Activated CD4-positive, alpha-beta T cell treated with anti-CD3 and anti-CD28 coated beads, Interleukin-2, amount 50 U/mL, for 1 hour (primary cell): ENCODE data around the gene NIPBL.
"Not testable (repeated sequence)": the region's sequence is repeated elsewhere in the genome, so short reads cannot be mapped to it uniquely, and the experiment has no call there.

Source experiments
- DNase-seq: peaks from one replicate; pipeline ENCODE4 v3.0.0-alpha.2; 2020

NIPBL gene, protein sequence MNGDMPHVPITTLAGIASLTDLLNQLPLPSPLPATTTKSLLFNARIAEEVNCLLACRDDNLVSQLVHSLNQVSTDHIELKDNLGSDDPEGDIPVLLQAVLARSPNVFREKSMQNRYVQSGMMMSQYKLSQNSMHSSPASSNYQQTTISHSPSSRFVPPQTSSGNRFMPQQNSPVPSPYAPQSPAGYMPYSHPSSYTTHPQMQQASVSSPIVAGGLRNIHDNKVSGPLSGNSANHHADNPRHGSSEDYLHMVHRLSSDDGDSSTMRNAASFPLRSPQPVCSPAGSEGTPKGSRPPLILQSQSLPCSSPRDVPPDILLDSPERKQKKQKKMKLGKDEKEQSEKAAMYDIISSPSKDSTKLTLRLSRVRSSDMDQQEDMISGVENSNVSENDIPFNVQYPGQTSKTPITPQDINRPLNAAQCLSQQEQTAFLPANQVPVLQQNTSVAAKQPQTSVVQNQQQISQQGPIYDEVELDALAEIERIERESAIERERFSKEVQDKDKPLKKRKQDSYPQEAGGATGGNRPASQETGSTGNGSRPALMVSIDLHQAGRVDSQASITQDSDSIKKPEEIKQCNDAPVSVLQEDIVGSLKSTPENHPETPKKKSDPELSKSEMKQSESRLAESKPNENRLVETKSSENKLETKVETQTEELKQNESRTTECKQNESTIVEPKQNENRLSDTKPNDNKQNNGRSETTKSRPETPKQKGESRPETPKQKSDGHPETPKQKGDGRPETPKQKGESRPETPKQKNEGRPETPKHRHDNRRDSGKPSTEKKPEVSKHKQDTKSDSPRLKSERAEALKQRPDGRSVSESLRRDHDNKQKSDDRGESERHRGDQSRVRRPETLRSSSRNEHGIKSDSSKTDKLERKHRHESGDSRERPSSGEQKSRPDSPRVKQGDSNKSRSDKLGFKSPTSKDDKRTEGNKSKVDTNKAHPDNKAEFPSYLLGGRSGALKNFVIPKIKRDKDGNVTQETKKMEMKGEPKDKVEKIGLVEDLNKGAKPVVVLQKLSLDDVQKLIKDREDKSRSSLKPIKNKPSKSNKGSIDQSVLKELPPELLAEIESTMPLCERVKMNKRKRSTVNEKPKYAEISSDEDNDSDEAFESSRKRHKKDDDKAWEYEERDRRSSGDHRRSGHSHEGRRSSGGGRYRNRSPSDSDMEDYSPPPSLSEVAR (N-terminal part only)

DNA sequence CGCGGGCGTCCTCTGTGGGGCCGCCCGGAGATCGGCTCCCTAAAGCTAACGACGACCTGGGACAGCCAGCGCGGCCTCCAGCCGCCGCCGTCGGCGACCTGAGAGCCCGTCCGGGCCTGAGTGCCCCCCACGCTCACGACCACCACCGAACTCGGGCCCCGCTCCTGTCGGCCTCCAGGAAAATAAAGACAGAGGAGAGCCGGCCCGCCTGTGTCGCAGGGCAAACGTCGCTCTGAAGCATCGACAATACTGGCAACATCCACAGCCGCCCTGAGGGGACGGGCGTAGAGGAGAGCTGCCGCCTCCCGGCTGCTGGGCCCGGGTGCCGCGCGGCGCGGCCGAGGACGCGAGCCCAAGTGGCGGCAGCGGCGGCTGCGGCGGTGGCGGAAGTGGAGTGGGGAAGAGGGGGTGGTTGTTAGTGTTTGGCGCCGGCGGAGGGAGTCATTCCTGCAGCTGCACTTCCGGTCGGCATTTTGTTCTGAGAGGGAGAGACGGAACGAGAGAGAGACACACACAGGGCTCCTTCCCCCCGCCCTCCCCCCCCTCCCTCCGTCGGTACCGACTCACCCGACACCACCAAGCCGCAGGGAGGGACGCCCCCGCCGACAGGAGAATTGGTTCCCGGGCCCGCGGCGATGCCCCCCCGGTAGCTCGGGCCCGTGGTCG is at the start of gene NIPBL:
Gene NIPBL, plus strand, starts transcription at position 471 of the 666 bp plus-strand sequence. CDS start 76,928 bp downstream, outside the sequence.
- DNase-seq: peak; percentile 86

DNA sequence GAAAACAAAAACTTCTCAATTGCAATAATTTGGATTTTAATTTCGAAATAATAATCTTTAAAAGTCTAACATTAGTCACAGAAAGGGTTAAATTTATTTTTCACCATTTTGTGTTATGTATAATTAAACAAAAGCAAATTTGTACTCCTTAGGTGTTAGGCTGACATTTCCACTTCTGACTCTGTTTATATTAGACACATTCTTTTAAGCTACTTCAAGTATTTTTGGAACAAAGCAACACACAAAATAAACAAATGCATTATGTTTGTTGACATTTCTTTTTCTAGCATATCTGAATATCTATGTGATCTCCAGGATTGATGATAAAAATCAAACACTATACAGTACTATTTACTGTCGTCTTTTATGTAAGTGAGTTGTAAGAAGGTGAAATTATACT is 44.3 kb upstream of the NIPBL start:
- no peak for DNase-seq

DNA sequence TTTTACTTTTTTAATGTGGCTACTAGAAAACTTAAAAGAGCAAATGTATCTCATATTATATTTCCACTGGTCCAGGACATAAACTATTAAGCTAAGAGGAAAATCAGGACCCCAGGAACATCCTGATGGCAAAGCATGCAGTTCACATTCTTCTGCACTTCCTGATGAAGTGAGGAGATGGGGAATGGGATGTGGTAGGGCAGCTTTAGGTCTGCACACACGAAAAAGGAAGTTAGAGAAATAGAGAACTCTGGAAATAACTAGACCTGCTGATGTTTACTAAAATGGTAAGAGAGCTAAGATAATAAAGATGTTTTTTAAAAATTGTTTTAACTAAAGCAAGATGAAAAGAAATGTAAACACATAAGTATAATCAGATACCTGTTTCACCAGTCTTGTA is 39.7 kb upstream of the NIPBL start:
- DNase-seq: no peak

DNA sequence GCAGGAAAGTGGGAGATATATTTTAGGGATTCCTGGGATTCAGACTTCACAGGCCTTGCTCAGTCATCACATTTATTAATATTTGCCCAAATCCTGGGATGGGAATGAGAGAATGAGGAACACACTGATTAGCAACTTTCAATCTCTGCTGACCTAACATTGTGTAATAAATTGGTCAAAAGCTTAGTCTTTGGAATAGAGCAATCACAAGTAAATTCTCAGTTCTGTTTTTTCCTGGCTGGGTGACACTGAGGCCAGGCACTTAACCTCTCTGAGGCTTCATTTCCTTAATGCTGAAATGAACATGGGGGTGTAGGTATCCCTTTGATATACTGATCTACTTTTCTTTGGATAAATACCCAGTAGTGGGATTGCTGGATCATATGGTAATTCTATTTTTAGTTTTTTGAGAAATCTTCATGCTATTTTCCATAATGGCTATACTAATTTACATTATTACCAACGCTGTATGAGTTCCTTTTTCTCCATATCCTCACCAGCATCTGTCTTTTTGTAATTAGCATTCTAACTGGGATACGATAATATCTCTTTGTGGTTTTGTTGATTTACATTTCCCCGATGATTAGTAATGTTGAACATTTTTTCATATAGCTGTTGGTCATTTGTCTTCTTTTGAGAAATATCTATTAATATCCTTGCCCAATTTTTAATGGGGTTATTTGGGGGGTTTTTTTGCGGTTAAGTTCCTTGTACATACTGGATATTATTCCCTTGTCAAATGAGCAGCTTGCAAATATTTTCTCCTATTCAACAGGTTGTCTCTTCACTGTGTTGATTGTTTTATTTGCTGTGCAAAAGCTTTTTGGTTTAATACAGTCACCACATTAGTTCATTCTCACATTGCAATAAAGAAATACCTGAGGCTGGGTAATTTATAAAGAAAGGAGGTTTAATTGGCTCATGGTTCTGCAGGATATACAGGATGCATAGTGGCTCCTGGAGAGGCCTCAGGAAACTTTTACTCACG is 36.8 kb upstream of the NIPBL start:
- no peak for DNase-seq

DNA sequence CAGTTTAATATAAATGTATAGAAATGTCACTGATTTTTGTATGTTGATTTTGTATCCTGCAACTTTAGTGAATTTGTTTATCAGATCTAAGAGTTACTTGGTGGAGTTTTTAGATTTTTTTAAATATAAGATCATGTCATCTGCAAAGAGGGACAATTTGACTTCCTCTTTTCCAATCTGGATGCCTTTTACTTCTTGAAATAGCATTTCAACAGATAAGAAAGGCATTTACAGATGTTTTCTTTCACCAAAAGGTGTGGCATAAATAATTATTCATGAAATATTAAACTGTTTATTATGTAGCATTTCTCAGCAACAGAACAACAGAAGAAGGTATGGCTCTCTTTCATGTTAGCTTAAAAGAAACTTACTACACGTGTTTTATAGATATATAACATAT is 34.9 kb upstream of the NIPBL start:
- DNase-seq: no peak

DNA sequence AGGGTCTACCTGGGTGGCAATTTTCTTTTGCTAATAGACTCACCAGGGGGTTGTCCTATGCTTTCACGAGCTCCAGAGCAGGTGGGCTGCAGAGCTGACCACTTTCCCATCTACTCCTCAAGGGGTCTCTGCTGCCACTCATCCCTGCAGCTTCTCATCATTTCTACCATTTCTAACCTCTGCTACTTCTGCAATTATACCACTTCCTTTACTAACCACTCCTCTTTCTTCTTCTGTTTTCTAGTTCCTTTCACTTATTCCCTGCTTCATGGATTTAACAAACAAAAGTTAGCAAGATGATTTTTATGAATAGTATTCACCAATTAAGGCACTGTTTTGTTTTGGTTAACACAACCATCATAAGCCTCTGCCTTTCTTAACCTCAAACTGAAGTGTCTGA is 34.5 kb upstream of the NIPBL start:
- DNase-seq: no peak

DNA sequence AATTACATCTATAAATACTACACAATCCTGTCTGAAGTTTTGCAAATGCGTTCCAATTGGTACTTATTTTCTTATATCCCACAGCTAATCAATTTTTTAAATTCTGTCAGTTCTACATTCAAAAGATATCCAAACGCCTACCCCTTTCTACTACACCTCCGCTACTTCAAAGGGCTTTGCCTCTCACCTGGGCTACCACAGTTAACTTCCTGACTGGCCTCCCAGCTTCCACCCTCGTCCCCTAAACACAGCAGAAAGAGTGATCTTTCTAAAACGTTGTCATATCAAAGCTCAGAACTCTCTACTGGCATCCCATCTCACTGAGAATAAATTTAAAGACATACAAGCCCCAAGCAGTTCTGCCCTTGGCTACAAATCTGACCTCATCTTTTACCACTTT is 32.3 kb upstream of the NIPBL start:
- no peak for DNase-seq

DNA sequence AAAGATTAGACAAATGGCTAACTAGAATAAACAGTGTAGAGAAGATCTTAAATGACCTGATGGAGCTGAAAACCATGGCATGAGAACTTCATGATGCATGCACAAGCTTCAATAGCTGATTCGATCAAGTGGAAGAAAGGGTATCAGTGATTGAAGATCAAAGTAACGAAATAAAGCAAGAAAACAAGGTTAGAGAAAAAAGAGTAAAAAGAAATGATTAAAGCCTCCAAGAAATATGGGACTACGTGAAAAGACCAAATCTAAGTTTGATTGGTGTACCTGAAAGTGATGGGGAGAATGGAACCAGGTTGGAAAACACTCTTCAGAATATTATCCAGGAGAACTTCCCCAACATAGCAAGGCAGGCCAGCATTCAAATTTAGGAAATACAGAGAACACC is 28.0 kb upstream of the NIPBL start:
- not testable (repeated sequence) for DNase-seq

DNA sequence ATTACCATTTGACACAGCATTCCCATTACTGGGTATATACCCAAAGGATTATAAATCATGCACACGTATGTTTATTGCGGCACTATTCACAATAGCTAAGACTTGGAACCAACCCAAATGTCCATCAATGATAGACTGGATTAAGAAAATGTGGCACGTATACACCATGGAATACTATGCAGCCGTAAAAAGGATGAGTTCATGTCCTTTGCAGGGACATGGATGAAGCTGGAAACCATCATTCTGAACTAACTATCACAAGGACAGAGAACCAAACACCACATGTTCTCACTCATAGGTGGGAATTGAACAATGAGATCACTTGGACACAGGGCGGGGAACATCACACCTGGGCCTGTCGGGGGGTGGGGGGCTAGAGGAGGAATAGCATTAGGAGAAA is 23.7 kb upstream of the NIPBL start:
- not testable (repeated sequence) for DNase-seq

DNA sequence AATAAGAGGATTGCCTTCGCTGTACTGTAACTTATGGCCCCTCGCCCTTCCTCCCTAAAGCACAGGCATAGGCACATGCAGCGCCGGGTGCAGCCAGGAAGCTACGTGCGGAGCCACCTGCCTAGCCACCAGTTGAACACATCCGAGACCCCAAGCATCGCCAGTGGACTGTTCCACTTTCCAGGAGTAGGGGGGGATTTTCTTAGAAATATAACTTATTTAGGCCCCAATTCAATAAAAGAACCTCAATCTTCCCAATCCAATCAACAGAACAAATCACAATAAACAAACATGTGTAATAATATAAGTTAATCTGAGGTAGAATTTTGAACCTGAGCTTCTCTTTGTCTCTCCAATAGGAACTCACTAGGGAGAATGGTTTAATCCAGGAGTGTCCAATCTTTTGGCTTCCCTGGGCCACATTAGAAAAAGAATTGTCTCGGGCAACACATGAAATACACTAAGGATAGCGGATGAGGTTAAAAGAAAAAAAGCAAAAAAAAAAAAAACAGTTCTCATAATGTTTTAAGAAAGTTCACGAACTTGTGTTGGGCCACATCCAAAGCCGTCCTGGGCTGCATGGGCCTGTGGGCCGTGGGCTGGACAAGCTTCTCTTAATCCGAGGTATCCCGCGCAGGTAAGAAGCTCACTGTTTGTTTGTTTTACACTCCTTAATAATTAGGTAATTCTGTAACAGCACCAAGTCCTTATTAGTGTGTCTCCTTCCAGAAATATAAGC is 22.0 kb upstream of the NIPBL start:
- DNase-seq: no peak

DNA sequence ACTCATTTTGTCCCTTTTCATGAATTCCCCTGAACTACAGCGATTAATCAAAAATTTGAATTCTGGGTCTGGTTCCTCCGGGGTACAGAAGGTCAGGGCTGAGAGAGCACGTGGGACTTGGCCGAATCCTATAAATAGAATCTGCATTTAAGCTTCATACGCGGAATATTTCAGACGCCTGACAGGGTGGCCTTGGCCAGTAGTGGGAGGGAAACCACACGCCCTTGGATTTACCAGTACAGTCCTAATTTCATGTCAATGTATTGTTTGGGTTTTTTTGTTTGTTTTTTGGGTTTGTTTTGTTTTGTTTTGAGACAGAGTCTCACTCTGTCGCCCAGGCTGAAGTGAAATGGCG is 21.5 kb upstream of the NIPBL start:
- no peak for DNase-seq

DNA sequence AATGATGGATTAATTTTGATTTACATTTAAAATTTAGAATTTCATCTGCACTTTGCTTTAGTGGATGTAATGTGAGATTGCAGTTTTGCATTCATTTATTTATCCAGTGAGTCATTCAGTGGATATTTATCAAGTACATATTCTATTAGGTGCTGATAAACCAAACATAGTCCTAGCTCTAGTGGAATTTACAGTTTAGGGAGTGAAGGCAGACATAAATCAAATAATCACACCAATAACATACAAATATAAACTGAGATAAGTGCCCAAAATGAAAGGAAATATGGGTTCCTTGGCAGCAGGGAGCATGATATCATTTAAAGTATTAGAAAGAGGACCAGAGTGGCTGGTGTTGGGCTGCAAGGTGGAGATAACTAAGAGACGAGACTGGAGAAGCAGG is 14.7 kb upstream of the NIPBL start:
- DNase-seq: no peak

DNA sequence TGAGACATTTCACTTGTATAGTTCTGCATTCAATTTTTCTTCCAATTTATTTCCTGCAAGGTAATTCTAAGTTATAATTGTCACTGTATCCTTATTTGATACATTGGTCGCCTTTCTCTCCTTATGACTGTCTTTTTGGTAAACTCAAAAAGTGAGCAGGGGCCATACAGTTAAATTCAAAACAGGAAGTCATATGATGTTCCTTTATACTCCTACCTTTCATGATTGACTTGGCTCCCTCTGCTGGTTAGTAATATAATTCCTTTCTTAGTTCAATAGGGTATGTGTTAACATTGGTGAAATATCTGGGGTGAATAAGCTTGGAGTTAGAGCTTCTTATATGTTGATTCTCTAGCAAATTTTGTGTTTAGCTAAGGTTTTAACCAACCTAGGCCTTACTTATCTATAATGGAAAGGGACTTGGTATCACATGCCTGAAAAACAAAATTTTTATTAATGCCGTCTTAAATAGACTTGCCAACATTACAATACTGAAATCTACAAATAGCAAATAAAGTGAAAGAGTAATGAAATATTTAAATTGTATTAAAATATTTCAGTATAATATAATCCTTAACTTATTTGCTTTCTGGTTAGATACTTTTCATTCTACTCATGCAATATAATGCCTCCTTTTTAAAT is 6.0 kb upstream of the NIPBL start:
- DNase-seq: no peak

DNA sequence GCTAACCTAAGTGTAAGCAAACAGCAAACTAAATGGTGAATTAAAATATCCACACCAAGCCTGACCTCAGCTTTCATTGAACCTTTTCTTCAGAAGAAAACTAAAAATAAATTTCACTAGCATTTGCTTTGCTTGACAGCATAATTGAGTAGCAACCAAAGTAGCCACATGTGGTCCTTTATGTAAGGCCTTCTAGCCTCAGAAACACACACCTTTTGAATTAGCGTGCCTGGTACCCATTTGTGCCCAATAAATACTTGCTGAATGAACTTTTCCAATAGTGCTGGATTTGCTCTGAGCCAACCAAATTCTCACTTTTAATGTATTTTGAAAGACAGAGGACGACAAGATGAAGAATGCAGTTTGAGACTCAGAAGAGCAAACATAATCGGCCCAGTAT is 2.1 kb upstream of the NIPBL start:
- no peak for DNase-seq

DNA sequence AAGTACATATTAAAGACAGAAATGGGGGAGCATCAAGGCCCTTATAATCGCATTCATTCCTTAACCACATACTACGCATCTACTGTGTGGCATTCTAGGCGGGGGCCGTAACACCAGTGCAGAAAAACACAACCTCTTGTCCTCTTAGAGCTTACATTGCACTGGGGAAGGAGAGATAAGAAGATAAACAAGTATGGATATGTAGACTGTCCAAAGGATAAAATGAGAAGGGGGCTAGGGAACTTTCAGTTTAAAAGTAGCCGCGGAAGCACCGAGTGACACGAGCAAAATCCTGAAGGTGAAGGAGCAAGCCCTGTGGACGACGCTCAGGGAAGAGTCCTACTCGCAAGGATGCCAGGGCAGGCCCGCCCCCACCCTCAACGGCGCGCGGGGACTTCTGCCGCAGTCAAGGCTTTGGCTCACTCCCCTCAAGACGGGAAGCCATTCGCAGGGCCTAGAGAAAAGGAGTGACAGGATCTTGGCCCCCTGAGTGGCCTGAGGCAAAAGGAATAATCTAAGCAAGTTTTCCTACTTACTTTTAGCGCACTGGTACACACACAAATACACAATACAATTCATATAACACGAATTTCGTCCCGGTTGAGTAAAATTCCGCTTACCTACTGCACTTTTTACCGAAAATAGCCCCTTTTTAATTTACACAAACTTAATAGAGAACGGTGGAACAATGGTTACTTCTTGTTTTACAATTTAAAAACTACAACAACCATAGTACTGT is 1.3 kb upstream of the NIPBL start:
- DNase-seq: peak; percentile 41

DNA sequence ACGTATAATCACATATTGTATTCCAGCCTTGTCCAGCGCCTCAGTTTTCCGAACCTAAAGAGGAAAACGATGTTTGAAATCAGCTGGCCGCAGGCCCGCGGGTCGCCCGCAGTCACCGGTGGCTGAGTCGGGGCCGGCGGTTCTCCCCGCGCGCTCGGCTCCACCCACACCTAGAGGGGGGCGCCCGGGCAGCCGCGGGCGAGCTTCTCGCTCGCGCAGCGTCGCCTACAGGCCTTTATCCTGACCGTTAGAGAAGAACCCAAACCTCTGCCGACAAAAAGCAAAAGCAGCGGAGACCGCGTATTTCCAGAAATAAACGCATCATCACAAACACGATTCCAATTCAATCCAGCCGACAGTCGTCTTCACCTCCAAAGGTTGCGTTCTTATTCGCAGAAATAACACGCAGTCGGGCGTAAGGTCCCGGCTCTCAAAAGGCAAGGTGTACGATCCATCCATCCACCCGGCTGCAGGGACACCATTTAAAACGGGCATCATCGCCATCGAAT is 725 bp upstream of the NIPBL start:
- peak; percentile 72 for DNase-seq

DNA sequence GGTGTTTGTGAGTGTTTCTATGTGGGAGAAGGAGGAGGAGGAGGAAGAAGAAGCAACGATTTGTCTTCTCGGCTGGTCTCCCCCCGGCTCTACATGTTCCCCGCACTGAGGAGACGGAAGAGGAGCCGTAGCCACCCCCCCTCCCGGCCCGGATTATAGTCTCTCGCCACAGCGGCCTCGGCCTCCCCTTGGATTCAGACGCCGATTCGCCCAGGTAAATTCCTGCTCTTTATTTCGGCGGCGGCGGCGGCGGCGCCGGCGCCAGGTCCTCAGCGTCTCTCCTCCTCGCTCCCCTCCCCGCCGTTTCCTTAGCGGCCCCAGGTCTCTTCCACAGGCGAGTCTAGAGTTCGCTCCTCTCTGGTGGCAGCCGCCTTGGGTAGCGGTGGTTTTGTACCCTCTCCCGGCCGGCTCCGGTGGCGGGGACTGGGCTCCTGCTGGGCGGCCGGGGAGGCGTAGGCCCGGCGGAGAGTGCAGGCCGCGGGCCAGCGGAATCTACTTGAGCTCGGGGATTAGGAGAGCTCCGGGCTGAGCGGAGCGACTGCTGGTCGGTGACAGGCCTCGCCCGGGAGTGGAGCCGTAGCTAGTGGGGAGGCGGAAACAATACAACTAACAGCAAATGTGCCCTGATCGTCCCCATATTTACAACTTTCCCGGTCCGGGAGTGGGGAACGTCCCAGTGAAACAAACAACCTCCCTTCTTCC is 547 bp downstream of the NIPBL start:
- DNase-seq: peak; percentile 52

DNA sequence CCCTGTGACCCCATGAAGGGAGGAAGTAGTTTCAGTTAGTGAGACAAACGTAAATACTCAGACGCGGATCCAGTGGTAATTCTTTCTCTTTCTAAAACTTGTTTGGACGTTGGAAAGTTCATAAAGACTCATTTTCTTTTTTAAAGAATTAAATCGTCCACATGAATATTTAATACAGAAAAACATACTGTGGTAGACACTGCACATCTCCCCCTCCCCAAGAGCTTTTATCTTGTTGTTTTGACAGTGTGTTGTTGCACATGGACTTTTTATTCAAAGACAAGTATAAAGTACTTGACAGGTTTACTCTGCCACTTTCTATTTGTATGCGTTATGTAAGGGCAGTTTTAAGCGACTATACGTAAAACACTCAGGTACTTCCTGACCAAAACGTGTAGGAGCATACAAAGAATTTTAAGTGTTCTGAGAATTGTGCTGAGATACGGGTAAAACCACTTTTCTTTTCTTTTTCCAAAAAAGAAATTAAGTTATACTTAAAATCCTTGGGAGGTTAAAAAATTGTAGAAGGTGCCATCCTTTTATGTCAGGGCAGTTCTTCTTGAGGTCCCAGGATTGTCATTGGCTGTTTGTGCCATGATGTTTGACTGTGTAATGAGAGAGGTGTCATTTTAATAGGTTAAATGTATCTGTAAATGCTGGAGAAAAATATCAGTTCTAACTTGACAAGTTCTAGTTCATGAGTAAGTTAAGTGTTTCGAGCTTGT is 1.3 kb downstream of the NIPBL start:
- DNase-seq: no peak
